Gastrocnemius medialis (tissue), 4 donors: ENCODE measurements around the gene GNAZ. TPM values are rescaled to one million over a fixed set of nuclear protein-coding genes. Genes with fewer than 3 reads are reported as not detected.

Experiments used
- ATAC-seq, 2 donors: fragments of 150-250 bp; one replicate each; pipeline ENCODE4 v1.9.1; 2016
- DNase-seq, 2 donors: peaks; one replicate each; pipeline ENCODE4 v3.0.0-alpha.2; 2019
- H3K27ac ChIP-seq, 4 donors: fragments of 200-600 bp; sonication (generic); 1 replicate in 1 of 4; 2 replicates in 3 of 4; pipeline ENCODE4 v1.5.1; 2016 to 2018; ENCODE audit warnings: mild to moderate bottlenecking in 2 of 4, moderate library complexity in 1 of 4
- H3K27me3 ChIP-seq, 3 donors: fragments of 200-600 bp; sonication (generic) in 2 of 3; 1 replicate in 1 of 3; 2 replicates in 2 of 3; pipeline versions ENCODE4 v1.5.1 to v1.6.0; 2016 to 2019; ENCODE audit warnings: mild to moderate bottlenecking in 1 of 3, moderate library complexity in 1 of 3
- H3K36me3 ChIP-seq, 2 donors: fragments of 200-600 bp; sonication (generic) in 1 of 2; one replicate each; pipeline ENCODE4 v1.5.1; 2017 to 2018
- H3K4me1 ChIP-seq, 2 donors: fragments of 200-600 bp; sonication (generic) in 1 of 2; one replicate each; pipeline ENCODE4 v1.5.1; 2016 to 2017; ENCODE audit warnings: mild to moderate bottlenecking in 2 of 2
- H3K4me3 ChIP-seq, 4 donors: fragments of 200-600 bp; sonication (generic) in 3 of 4; 1 replicate in 1 of 4; 2 replicates in 3 of 4; pipeline ENCODE4 v1.5.1; 2016 to 2019; ENCODE audit warnings: mild to moderate bottlenecking in 2 of 4
- H3K9me3 ChIP-seq, 3 donors: fragments of 200-600 bp; sonication (generic) in 2 of 3; 1 replicate in 1 of 3; 2 replicates in 2 of 3; pipeline ENCODE4 v1.5.1; 2016 to 2019
- CTCF ChIP-seq, 5 experiments: fragments of 450-650 bp in 3 of 5; fragments of 200-600 bp in 2 of 5; sonication (generic) in 2 of 5; IDR thresholded peaks in 4 of 5; conservative IDR thresholded peaks in 1 of 5; 1 replicate in 4 of 5; 2 replicates in 1 of 5; pipeline ENCODE4 v1.5.1; 2016 to 2019; ENCODE audit warnings: antibody characterized with exemption in 5 of 5, mild to moderate bottlenecking in 3 of 5, moderate library complexity in 3 of 5
- POLR2A ChIP-seq, 2 donors: fragments of 450-650 bp; IDR thresholded peaks; one replicate each; pipeline ENCODE4 v1.6.1; 2017; ENCODE audit warnings: antibody characterized with exemption in 2 of 2, mild to moderate bottlenecking in 2 of 2, moderate library complexity in 2 of 2
- in situ Hi-C, 4 donors: fragments of 200-750 bp; cut with MboI; loops; one replicate each; pipeline versions ENCODE4 v1.15.0 to v1.8.0; 2017; ENCODE audit warnings: low sequenced_read_pairs in 4 of 4
- intact Hi-C: fragments of 100-400 bp; cut with DNase I; formaldehyde crosslinking; loops from one replicate; pipeline ENCODE4 v1.15.1; 2023; ENCODE audit warnings: low total_unique reads
- total RNA-seq, 4 donors: library from RNA; depleted of rRNA; stranded (reverse); fragments of >200 nt; gene quantifications; one replicate each; pipeline versions ENCODE4 v1.1.0 to v1.2.3, GENCODE V29; 2016

Gene GNAZ
- total RNA-seq, 4 donors from 2014 or later: 0.92 to 3.1 (median 2.6) TPM

- no peaks in the 10 kb centered on the region for H3K9me3 ChIP-seq
- in situ Hi-C loops (no loop called here), intact Hi-C loops (no loop called here)
- DNase-seq (no peak), ATAC-seq (no peak)
- H3K36me3 ChIP-seq: no peaks in the 10 kb centered on the region
- peaks cover 0 to 5% of the 10 kb centered on the region in 2 donors for H3K4me1 ChIP-seq
- H3K27ac ChIP-seq: no peak overlapping the region
- no peaks in the 10 kb centered on the region for H3K27me3 ChIP-seq
- no peak overlapping the region for H3K4me3 ChIP-seq
- TF ChIP-seq CTCF (IDR thresholded peaks at IDR 0.05 in 4 of 5, conservative IDR thresholded peaks at IDR 0.05 in 1 of 5): no peak
- TF ChIP-seq POLR2A (IDR thresholded peaks at IDR 0.05): no peak
These were observed 45.0 kb downstream of the GNAZ start for GRCh38 chr22:23115369-23115768.

GRCh38 chr22:23115825-23116494 is 45.6 kb downstream of the GNAZ start:
- in situ Hi-C loops: no loop called here
- Histone ChIP-seq H3K36me3 (no peaks in the 10 kb centered on the region), H3K9me3 (no peaks in the 10 kb centered on the region), H3K4me1 (peaks cover 0 to 5% of the 10 kb centered on the region in 2 donors), H3K27me3 (no peaks in the 10 kb centered on the region), H3K27ac (no peak overlapping the region), H3K4me3 (no peak overlapping the region)
- DNase-seq (no peak), ATAC-seq (no peak)
- intact Hi-C loops: no loop called here
- no peak for TF ChIP-seq CTCF (IDR thresholded peaks at IDR 0.05 in 4 of 5, conservative IDR thresholded peaks at IDR 0.05 in 1 of 5)

GRCh38 chr22:23116506-23117263 is 46.4 kb downstream of the GNAZ start:
- H3K4me3 ChIP-seq: no peak overlapping the region
- in situ Hi-C loops (no loop called here), intact Hi-C loops (no loop called here)
- ATAC-seq (no peak), DNase-seq (no peak)
- TF ChIP-seq CTCF (IDR thresholded peaks at IDR 0.05 in 4 of 5, conservative IDR thresholded peaks at IDR 0.05 in 1 of 5): no peak
- peaks cover 0 to 5% of the 10 kb centered on the region in 2 donors for H3K4me1 ChIP-seq
- H3K27me3 ChIP-seq: no peaks in the 10 kb centered on the region
- no peak overlapping the region for H3K27ac ChIP-seq
- no peaks in the 10 kb centered on the region for H3K36me3 ChIP-seq
- H3K9me3 ChIP-seq: no peaks in the 10 kb centered on the region

GRCh38 chr22:23117275-23117674 is 47.0 kb downstream of the GNAZ start:
- ATAC-seq (no peak), DNase-seq (no peak)
- H3K27ac ChIP-seq: no peak overlapping the region
- TF ChIP-seq CTCF (IDR thresholded peaks at IDR 0.05 in 4 of 5, conservative IDR thresholded peaks at IDR 0.05 in 1 of 5) (no peak), POLR2A (IDR thresholded peaks at IDR 0.05) (no peak)
- H3K4me3 ChIP-seq: no peak overlapping the region
- in situ Hi-C loops: no loop called here
- no peaks in the 10 kb centered on the region for H3K36me3 ChIP-seq
- H3K9me3 ChIP-seq: no peaks in the 10 kb centered on the region
- peaks cover 0 to 5% of the 10 kb centered on the region in 2 donors for H3K4me1 ChIP-seq
- intact Hi-C loops: no loop called here
- no peaks in the 10 kb centered on the region for H3K27me3 ChIP-seq
